EL (cell line): Measurements from ENCODE around the gene MATN4.

Source experiments
- DNase-seq: peaks from one replicate; pipeline ENCODE4 v3.0.0-alpha.2; 2016

Gene MATN4

DNA sequence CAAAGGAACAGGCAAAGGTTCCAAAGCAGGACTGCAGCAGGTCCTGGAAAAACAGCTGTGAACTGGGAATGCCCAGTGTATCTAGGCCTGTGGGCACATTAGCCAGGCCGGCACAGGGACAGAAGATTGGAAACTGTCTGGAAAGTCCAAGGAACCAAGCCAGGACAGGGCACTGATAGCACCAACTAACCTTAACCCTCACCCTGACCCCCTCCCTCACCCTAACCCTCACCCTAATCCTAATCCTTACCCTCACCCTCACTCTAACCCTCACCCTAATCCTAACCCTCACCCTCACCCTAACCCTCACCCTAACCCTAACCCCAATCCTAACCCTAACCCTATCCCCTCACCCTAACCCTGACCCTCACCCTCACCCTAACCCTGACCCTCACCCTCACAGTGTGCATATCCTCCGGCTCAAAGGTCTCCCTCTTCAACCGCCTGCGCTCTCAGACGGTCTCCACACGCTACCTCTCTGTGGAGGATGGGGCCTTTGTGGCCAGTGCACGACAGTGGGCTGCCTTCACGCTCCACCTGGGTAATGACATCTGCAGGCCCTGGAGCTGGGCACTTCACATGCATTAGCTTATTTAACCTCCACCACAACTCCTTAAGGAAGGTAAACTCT lies 5.1 kb upstream of the MATN4 start:
- no peak for DNase-seq

GRCh38 chr20:45312241-45312640 lies 4.1 kb upstream of the MATN4 start:
- DNase-seq: no peak

DNA sequence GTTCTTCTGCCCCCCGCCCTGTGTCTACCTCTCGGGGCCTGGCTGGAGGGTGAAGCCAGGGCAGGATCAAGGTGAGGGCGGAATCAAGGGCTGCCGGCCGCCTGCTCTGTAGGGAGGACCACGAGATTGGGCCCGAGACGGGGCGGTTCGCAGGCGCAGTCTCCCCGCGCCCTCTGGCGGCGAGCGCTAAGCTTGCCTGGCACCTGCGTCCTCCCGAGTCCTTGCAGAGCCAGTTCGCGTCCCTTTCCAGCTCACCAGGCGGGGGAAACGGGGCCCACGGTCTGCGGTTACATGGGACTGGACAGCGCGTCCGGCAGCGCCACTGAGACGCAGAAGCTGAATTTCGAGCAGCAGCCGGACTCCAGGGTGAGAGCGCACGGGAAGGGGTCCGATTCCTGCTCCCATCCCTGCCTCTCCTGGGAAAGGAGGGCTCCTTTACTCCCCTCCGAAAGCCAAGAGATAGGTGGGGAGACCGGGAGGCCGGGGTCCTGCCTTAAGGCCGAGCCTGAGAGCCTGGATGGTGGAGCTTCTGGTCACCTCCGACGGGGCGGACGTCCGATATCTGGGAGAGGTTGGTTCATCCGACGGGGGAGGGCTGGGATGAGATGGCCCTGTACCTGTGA lies 3.6 kb upstream of the MATN4 start:
- DNase-seq: peak; percentile 65

DNA sequence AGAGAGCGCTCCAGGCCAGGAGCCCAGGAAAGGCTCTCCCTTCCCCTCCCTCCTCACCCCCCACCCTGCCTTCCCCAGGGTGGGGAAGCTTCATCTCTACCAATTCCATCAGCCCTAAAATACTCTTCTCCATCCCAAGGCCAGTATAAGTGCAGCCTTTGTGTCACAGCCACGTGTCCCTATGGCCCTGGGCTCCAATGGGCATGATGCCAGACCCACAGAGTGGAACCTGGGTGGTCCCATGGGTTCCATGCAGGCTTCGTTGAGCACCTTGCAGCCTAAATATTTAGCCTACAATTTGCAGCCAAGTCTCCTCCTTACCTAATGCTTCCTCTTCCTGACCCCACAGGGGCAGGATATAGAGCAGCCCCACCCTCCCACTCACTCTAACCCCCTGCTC lies 976 bp upstream of the MATN4 start:
- no peak for DNase-seq

DNA sequence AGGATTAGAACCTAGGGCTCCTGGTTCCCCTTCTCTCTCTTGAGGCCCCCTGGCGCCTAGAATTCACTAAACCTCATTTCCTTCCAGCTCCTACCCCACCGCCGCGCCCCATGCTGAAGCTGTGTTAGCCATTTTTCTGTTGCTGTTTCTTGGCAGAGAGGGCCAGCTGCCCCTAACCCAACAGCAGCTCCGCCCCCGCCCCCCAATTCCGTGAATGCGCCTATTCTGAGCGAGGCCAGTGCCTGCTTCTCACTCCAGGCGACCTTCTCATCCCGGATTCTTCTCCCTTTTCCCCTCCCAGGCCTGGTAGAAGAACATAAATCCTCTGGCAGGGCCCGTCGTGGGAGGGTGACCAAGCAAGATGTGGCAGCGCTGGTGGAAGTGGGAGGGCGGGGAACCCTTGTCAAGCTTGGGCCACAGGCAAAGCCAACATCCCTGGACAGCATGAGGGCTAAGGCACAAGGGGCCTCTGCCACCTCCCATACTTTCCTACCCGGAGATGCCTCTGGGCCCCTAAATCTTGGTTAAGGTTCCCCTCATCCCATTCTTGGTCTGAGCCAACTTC lies 941 bp downstream of the MATN4 start:
- DNase-seq: no peak

GRCh38 chr20:45306431-45306982 lies 1.6 kb downstream of the MATN4 start, which contains the start of gene RBPJL:
TSS of gene RBPJL (plus strand) at chr20:45306840. CDS start at chr20:45306923, 83 bp downstream.
- no peak for DNase-seq

DNA sequence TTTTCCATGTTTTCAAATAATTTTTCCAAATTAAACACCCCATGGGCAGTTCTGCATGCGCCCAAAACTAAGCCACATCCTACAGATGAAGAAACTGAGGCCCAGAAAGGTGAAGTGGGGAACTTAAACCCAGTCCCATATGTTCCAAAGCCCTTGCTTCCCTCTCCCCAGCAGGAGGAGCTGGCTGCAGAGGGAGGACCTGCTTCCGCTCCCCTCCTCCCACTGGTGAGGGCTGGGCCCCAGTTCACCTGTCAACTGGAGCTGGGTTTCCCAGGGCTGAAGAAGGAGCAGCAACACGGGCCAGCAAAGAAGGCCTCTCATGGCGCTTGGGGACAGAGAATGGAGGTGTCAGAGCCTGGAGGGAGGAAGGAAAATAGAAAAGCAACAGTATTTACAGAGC lies 2.8 kb downstream of the MATN4 start:
- no peak for DNase-seq

- no peak for DNase-seq
These were observed 3.6 kb downstream of the MATN4 start for GRCh38 chr20:45304464-45304999.

- DNase-seq: no peak
These were observed 4.3 kb downstream of the MATN4 start for GRCh38 chr20:45303586-45304463.

- DNase-seq: no peak
These were observed 6.3 kb downstream of the MATN4 start for GRCh38 chr20:45301824-45302271.

DNA sequence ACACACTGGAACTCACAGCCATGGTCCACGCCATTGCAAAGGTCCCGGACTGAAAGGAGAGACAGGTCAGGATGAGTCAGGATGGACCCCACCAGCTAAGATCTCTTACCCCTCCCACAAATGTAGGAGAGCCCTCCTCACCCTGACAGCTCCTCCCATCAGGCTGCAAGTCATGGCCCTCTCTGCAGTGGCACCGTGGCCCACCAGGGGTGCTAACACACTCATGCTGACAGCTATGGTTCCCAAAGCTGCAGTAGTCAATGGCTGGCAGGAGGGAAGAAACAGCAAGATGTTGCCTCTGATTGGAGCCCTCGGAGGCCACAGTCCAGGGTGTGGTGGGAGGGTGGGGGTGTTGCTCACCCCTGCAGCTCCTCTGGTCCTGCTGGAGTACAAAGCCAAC lies 7.1 kb downstream of the MATN4 start:
- peak; percentile 52 for DNase-seq

DNA sequence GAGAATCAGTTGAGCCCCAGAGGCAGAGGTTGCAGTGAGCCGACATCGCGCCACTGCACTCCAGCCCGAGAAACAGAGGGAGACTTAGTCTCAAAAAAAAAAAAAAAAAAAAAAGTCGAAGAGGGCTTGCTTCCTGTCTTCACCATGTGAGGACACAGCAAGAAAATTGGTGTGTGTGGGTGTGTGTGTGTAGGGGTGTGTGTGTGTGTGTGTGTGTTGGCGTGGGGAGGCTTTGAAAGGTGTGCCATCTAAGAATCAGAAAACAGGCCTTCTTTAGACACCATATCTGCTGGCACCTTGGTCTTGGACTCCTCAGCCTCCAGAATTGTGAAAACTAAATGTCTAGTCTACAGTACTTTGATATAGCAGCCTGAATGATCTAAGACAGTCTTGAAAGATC lies 8.3 kb downstream of the MATN4 start:
- no peak for DNase-seq

DNA sequence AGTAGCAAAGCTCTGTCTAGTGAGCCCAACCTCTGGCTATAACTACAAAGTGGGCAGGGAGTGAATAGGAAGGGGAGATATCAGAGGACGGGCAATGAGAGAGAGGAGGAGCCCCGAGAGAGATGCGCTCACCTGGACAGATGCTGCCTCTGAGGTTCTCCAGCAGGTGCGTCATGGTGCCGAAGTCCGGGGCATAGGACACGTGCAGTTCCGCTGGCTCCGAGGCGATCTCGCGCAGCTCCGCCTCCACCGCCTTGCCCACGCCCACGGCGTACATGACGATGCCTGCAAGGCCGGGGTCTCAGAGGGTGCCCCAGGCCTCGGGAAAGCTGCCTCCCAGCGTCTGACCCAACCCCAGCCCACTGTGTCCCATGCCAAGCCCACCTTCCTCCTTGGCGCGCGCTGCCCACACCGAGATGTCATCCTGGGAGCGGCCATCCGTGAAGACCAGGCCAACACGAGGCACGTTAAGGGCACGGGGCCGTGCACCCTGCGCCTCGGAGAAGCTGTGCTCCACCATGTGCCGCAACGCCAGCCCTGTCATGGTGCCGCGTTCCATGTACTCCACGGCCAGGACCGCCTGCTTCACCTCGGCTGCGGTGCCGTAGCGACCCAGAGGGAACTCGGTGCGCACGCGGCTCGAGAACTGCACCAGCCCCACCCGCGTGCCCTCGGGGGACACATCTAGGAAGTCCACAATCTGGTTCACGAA lies 10.2 kb downstream of the MATN4 start:
- DNase-seq: no peak

GRCh38 chr20:45294659-45295058 lies 13.4 kb downstream of the MATN4 start:
- DNase-seq: no peak

DNA sequence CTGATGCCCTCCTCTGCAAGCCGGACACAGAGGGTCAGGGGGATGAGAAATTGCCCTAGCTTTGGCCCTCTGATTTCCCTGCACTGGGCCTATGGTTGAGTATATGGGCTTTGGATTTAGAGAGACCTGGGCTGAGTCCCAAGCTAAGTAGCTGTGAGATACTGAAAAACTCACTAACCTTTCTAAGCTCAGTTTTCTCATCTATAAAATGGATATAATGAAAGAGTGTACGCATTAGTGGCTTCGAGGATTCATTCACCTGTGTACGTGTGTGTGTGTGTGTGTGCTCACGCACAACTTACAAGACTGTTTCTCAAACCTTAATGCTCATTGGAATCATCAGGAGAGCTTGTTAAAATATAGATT lies 14.1 kb downstream of the MATN4 start:
- DNase-seq: no peak

DNA sequence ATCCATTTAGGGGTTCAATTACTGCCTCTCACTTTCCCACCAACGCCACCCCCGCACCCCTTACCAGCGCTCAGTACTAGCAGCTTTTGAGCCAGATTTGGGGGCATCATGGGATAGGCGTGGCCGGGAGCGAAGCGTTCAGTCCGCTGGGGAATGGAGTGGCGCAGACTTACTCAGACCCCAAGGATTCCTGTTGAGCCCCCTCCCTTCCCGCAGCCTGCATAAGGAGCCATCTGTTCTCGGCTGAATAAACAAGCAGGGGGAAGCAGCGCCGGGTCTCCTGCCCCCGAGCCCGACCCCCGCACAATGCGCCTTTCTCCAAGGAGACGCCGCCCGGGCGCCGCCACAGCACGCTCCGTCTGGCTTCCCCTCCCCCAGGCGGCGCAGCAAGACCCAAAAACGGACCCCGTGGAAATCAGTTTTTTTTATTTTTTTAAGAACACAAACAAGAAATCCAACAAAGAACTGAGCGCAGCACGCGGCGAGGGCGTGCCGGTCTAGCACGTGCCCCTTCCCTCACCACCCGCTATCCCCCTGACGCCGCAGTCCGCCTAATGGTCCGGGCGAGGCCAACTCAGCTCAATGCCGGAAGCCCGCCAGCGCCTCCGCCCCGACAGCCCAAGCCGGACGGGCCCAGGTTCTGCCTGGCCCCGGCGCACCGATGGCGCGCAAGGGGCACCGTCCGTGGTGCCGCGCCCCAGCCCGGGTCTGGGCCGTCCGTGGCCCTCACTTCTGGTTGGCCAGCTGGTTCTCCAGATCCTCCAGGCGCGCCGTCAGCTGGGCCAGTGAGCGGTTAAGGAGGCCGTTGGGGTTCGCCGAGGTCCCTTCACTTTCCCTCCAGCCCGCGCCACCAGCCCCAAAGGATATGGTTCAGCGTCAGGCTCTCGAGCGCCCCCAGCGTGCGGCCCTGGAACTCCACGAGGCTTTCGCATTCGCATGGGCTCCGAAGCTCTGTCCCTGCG lies 14.8 kb downstream of the MATN4 start:
- DNase-seq: peak; percentile 85

DNA sequence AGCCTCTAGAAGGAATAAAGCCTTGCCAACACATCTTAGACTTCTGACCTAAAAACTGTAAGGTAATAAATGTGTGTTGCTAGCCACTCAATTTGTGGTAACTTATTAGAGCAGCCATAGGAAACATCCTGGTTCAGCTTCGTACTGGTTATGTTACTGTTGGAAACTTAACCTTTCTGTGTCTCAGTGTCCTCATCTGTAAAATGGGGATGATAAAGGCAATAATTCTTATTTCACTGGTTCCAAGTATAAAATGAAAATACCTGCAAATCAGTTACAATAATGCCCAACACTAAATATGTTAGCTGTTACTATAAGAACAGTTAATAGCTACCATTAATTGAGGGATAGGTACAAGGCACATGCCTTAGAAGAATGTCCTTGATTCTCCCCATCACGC lies 15.8 kb downstream of the MATN4 start:
- no peak for DNase-seq

DNA sequence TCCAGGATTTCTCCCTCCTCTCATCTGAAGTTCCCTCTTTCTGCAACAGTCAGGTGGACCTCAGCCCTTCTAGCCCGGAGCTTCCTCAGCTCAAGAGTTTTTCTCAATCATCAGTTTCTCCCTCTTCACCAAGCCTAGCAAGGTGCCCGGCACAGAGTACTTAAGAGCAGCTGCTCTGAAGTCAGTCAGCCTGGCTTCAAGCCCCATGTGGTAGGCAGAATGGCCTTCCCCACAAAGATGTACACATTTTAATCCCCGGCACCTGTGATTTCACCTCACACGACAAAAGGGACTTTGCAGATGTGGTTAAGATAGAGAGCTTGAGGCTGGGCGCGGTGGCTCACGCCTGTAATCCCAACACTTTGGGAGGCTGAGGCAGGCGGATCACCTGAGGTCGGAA lies 16.6 kb downstream of the MATN4 start:
- no peak for DNase-seq

GRCh38 chr20:45290677-45291355 lies 17.3 kb downstream of the MATN4 start:
- DNase-seq: peak; percentile 84

DNA sequence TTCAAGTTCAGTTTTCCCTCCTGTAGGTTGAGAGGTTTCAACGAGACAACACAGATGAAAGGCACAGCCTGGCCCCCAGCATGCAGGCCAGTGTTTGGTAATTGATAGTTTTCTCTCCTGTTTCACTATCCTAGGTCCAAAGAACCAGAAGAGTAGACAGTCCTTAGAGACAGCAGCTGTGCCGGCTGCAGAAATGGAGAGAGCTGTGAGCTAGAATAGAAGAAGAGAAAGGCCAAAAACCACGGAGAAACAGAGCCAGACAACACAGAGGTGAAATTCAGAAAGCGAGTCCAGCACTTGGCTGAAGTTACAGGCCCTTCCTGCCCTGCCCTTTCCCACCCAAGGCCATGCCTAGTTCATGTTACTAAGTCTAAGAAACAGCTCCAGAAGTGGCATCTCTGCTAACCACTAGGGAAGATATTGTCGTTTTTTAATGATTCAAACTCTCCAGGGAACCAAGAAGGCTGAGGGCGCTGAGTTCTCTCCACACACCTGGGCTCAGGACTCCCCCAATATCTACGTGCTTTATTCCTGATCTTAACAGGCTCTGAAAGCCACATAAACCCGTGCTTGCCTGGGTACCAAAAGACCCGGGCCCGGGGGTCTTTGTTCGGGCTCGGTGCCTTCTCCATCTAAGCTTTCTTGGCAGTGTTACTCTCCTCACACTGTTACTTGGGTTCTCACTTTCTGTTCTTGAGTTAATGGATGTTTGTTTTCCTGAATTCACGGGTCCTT lies 18.0 kb downstream of the MATN4 start:
- no peak for DNase-seq
